Measurements from ENCODE around the gene PRKAR2B.
"Not testable (repeated sequence)": the region's sequence is repeated elsewhere in the genome, so short reads cannot be mapped to it uniquely, and the experiment has no call there.

Gene PRKAR2B

DNA sequence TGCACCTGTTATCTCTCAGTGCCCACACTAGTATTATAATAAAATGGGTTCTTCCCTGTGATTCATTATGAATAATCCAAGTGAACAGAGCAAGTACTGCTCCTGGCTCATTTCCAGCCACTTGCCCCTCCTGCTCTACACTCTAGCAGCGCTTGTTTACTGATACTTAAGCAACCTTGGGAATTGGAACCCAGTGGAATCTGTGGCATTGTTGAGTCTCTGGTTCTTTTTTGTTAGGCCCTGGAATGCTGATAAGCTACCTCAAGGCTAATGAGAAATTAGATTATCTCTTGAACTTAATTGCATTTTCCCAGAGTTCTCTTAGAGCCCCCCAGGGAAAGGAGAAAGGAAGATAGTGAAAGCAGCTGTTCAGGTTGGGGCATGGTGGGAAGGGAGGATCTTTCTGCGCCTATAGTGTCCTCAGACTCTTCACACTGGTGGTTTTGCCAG, 34.0 kb downstream of the PRKAR2B start:
- no peak for DNase-seq (ENCODE audit: low spot score)

DNA sequence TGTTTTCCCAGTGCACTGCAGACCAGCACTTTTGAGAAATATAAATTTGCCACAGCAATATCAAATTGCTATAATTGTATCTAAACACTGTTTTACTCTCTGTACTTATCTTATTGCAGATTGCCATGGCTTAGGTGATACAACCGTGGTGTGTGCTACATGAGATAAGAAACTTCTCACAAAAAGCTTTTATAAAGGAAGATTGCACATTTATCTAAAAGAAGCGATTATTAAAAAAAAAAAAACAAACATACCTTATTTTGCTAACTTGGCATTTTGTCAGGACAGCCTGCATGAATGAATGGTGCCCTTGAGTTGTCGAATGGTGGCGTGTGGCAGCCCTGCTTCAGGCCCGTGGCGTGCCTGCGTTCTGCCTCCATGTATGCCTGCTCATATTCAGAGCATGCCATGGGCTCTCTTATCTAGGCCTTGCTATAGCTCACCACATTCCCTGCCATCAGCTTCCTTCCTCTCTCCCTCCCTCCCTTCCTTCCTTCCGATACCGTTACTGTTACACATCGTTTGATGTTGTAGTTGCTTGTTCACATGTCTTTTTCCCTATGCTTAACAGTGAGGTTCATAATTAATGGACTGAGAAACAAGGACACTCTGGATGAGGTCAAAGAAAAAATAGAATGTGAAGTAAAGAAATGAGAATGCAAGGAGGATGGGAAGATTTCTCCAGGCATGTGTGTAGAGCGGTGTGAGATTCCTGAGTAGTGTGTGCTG, 34.9 kb downstream of the PRKAR2B start:
- no peak for DNase-seq (ENCODE audit: low spot score)

DNA sequence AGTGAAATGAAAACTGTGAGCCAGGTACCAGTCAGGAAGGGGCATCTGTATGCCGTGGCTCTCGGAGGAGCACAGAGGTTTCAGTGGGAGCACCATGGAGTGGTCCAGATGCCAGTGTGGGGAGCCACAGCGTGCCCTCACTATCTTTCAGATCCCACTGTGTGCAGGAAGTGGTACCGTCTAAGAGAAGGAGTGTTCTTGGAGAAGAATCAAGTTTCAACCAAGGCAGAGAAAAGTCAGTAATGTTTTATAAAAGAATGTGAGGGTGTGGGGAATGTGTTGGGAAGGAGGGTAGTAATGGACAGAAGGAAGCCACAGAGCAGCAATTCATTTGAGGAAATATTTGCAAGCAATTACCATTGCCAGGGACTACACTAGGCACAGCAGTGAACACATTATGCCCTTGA, 35.6 kb downstream of the PRKAR2B start:
- no peak for DNase-seq (ENCODE audit: low spot score)

DNA sequence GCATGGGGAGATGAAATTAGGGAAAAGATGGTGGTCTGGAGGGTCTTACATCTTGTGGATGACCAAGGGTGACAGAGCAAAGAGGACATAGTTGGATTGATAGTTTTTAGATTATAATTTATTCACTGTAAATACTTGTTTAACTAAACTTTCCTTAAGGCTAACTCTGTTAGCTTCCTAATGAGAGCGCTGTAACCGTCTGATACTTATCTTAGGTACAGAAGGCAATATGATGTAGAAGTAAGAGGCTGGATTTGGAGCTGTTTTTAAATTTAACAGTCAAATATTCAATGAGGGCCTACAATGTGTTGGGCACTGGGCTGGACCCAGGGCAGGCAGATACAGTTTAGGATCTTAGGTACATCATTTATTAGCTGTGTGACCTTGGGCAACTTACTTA, 36.0 kb downstream of the PRKAR2B start:
- DNase-seq (ENCODE audit: low spot score): no peak

DNA sequence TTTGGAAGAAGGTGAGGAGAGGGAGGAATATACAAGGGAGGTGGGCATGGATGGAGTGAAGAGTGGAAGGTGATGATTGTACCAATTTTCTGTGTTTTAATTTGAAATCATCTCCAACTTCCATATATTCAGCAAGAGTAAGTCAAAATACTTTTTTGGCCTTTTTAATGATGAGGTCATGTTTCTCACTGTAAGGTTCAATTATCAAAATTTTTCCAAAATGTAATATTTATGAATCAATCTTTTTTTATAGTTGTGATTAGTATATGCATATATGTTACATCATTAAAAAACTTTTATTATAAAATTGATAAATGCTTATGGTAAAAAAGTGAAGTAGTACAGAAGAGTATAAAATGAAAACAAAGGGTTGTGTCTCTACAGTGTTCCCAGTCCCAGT, 40.7 kb downstream of the PRKAR2B start:
- DNase-seq (ENCODE audit: low spot score): no peak

DNA sequence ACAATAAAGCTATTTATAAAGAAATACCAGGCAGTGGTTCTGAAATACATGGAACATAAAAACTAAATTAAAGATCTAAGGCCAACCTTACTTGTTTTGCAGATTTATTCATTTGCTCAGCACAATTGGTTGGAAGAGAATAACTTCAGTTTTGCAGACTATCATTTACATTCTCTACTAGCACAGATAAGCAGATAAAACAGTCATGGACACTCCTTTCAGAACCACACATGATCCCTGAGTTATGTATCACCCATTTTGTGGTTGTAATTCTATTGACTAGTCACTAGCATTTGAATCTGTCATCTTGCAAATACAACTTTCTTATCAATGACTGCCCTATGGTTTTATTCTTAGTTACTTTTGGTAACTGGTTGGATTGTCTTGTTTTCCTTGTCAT, 45.1 kb downstream of the PRKAR2B start:
- DNase-seq (ENCODE audit: low spot score): no peak

DNA sequence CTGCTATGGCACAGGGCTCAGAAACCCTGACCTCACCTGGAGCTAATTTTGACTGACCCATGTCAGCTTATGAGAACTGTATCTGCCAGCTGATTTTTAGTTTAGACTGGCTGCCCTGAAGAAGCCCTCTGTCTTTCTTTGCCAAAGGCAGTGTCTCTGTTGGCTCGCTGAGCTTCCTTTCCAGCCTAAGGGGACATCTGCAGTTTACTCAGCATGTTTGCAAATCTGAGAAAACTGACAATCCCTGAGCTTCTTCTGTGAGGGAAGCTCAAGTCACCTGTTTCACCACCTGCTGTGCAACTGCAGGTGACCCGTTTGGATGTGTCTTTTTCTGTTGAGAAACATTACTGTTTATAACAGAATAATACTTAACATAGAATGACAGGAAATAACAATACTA, 46.0 kb downstream of the PRKAR2B start:
- no peak for DNase-seq (ENCODE audit: low spot score)

DNA sequence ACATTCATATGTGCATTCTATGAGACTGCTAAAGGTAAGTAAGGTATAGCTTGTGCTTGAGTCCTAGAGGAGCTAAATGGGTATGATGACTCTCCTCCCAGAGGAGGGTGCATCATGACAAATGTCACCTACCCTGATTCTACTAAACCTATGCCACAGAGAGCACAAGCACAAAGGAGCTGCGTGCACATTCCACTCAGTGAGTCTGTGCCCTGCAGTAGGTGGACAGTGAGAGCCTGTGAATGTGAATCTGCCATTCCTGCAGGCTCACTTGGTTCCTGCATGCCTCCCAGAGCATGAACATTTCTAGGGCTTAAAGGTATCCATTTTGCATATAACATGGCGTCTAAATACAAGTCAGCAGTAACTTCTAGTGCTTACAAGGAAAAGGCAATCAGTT, 46.8 kb downstream of the PRKAR2B start:
- no peak for DNase-seq (ENCODE audit: low spot score)

DNA sequence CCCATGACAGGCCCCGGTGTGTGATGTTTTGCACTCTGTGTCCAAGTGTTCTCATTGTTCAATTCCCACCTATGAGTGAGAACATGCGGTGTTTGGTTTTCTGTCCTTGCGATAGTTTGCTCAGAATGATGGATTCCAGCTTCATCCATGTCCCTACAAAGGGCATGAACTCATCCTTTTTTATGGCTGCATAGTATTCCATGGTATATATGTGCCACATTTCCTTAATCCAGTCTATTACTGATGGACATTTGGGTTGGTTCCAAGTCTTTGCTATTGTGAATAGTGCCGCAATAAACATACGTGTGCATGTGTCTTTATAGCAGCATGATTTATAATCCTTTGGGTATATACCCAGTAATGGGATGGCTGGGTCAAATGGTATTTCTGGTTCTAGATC, 49.2 kb downstream of the PRKAR2B start:
- DNase-seq (ENCODE audit: low spot score): not testable (repeated sequence)

DNA sequence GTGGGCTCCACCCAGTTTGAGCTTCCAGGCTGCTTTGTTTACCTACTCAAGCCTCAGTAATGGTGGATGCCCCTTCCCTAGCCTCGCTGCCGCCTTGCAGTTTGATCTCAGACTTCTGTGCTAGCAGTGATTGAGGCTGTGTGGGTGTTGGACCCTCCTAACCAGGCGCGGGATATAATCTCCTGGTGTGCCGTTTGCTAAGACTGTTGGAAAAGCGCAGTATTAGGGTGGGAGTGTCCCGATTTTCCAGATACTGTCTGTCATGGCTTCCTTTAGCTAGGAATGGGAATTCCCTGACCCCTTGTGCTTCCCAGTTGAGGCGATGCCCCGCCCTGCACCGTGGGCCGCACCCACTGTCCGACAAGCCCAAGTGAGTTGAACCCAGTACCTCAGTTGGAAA, 54.6 kb downstream of the PRKAR2B start:
- DNase-seq (ENCODE audit: low spot score): not testable (repeated sequence)

DNA sequence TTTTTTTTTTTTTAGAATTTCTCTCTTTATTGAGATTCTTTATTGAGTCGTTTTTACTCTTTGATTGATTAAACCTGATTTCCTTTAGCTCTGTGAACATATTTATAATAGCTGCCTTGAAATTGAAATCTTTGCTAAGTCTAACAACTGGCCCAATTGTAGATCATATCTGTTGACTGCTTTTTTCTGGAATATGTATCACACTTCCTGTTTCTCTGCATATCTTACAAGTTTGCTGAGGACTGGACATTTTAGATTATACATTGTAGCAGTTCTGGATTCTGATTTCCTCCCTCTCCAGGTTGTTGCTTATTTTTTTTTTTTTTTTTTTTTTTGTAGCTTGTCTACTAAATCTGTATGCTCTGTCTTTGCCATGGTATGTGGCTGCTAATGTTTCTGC, 56.3 kb downstream of the PRKAR2B start:
- DNase-seq (ENCODE audit: low spot score): no peak

DNA sequence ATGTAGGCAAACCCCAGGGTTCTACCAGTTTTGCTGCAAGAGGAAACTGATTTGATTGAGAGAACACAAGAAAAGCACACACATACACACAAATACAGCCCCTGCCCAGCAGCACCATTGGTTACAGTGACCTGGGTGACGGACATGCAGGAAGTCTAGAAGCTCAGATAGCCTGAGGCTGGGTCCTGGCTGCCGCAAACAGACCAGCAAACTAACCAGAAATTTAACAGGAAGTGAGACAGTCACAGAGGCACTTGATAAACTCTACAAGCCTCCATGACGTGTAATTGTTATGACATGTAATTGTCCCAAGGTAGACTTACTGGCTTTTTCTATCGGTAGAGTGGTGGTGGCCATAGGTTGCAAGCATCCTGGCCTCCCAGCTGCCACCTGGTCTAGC, 58.9 kb downstream of the PRKAR2B start:
- no peak for DNase-seq (ENCODE audit: low spot score)

DNA sequence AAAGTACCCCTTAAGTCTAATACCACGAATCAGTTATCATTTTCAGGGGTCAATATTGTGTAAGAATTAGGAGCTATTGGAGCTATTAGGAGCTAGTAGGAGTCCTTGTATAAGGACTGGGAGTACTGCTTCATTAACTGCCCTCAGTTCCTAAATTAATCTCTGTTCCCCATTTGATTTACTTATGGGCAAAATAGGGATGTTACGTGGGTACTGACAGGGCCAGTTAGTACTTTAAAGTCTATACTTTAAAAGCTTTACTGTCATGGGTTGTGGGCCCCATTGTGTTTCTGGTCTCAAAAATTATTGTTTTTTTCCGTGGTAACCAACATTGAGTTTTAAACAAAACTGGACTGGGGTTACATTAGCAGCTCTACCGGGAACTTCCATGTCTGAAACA, 60.3 kb downstream of the PRKAR2B start:
- no peak for DNase-seq (ENCODE audit: low spot score)

DNA sequence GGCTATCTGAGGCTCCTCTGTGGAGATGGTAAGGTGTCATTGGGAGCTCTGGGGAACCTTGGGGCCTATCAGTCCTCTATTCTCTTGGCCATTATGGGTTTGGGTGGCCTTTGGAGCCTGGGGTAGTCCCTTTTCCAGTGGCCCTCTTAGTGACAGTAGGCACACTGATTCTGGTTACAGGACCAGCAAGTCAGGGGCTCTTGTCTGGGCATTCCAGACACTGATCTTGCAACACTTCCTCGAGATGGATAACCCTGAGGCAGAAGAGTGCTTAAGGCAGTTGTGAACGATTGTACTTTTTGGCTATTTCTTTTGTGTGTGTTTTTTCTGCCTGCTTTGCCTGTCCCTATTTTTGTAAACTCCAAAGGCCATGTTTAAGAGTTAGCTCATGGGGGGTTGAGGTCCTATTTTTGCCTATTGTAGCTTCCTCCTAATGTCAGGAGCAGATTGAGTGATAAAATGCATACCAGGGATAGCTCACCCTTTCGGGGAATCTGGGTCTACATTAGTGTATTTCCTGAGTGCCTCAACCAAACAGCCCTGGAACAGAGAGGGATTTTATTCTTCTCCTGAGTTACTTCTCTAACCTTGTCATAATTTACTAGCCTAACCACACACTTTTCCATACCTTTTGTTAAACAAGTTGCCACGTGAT, 61.2 kb downstream of the PRKAR2B start:
- DNase-seq (ENCODE audit: low spot score): no peak

DNA sequence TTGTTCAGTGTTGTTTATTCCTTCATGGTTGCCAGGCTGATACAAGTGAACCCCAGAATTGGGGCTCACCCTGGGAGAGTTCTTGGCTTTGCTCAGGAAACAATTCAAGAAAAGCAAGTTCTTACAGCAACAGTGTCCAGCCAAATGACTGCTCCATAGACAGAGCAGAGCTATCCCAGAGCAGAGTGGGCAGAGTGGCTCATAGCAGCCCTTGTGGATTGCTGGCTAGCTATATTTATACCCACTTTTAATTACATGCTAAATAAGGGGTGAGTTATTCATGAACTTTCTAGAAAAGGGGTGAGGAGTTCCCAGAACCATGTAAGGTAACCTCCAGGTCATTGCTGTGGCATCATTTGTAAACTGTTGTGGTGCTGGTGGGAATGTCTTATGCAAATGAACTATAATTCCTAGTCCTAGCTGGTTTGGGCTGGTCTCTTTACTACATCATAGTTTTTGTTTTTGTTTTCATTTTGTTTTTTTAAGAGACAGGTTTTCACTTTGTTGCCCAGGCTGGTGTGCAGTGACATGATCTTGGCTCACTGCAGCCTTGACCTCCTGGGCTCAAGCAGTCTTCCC, 64.4 kb downstream of the PRKAR2B start:
- DNase-seq (ENCODE audit: low spot score): no peak

DNA sequence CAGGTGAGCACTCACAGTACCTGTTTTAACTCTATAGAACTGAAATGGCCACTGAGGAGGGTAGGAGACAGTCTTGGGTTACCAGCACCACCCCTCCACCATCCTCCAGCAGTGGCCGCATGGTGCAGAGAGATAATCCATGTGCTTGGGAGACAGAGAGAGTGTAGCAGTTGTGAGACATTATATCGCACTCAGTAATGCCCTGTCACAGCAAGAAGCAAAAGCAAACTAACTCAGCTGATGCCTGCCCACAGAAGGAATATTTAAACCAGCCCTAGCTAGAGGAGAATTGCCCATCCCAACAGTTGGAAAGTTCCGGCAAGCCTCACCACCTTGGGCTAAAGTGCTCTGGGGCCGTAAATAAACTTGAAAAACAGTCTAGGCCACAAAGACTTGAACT, 65.5 kb downstream of the PRKAR2B start:
- no peak for DNase-seq (ENCODE audit: low spot score)

DNA sequence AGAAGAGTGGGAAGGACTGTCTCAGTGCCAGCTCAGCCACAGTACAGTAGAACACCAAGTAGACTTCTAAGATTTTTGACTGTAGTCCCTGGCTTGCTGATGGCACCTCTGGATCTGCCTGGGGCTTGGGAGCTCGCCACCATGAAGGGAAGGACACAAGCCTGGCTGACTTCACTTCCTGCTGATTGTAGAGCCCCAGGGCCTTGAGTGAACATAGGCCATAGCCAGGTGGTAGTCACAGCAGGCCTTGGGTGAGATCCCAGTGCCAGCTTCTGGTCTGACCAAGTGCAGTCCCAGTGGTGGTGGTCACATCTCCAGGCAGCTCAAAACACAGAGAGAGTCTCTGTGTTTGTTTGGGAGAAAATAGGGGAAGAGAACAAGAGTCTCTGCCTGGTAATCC, 66.7 kb downstream of the PRKAR2B start:
- DNase-seq (ENCODE audit: low spot score): no peak

DNA sequence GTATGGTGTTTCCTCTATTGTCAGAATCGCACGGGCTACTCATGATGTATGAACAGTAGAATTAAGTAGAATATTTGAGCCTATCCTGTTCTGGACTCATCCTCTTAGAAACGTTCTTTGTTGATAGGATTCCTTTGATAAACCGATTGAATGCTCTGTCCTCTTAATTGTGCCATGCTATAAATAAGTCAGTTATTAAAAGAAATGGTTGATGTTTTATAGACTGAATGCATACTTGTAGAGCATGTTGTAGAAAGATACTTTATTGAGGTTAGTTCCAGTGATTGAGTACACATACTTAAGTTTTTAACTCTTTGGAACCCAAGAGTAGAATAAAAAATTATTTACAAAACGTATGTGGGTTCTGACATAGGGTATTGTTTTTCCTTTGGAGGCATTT, 69.4 kb downstream of the PRKAR2B start:
- DNase-seq (ENCODE audit: low spot score): no peak

DNA sequence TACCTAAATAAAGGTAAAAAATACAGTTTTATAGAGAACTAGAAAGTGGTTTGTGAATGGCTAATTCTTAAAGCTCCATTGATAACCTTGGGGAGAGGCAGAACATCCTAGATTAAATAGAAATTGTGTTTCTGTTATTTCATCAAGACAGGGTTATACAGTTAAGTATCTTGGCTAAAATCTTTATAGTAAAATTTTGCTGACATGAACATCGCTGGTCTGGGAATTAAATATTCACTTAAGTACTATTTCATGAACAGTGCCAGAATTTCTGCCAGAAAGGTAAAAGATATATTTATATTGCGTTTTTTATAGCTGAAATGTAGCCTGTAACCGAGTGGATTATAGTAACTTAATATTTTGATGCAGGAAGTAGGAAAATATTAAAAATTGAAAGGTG, 70.6 kb downstream of the PRKAR2B start:
- DNase-seq (ENCODE audit: low spot score): no peak

DNA sequence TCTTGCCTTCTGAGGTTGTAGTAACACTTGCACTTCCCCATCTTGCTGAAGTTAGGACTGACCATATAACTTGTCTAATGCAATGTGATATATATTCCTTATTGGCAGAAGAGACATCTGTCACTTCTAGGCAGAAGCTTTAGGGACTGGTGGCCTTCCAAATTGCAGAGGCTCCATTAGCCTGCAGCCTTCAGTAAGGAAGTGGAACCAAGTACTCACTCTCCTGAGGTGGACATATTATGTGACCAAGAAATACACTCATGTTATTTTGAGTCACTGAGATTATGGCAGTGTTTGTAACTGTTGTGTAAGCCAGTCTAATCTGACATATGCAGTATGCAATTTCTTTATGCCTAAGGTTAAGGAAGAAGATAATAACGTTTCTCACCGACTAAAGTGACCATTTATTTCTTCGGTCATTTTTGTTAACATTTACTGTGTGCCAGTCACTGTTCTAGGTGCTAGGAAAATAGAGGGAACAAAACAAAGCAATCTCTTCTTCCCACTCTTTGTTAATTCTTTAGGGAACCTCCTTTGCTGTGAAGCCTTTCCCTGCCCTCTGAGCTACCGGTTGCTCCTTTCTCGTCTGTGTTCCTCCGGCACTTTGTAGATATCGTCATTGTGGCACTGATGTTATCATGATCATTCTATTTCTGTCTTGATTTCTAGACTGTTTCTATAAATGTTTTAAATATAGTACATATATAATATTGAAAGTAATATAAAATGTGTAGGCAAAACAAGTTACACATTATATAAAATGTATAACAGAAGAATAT, 71.4 kb downstream of the PRKAR2B start:
- DNase-seq (ENCODE audit: low spot score): no peak

DNA sequence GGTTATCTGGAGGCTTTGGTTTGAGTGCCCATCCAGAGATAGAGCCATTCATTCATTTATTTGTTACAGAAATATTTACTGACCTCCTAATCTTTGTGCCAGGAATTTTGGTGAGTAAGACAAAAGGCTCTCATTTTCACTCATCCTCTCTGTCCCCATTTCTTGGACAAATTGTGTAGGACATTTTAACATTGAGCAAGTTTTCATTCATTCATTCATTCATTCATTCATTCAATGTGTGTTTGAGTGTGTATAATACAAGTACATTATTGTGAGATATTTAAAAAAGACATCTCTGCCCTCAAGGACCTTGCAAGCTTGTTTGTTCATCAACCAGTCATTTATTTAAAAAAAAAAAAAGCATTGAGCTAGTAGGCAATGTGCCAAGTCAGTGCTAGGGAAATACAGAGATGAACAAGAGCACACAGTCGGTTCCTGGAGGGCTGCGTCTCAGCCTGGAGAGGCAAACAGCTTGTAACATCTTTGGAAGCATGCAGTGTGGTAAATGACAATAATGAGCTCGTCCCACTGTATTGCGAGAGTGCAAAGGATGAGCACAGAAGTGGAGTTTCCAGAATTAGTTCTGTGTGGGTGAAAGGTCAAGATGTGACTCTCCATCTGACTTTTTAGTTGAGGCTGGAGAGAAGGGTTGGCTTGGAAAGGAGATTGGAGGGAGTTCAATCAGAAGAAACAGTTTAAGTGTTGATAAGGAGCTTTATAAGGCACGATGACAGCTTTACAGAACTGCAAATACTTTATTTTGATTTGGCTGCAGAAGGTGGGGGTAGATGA, 73.8 kb downstream of the PRKAR2B start:
- no peak for DNase-seq (ENCODE audit: low spot score)
